GM19468 (cell line): ENCODE measurements around the gene CNTN5.
A peak's percentile ranks its signal among the peaks of the same experiment; 100 is the strongest.

Experiments used
- ATAC-seq: cut with Tn5 transposase; IDR thresholded peaks from one replicate; pipeline ENCODE4 v1.9.1; 2021; ENCODE audit warnings: mild to moderate bottlenecking, moderate library complexity, moderate number of reproducible peaks; ENCODE audit not compliant: unreplicated experiment; ENCODE audit errors: extremely low read depth

CNTN5 gene

DNA sequence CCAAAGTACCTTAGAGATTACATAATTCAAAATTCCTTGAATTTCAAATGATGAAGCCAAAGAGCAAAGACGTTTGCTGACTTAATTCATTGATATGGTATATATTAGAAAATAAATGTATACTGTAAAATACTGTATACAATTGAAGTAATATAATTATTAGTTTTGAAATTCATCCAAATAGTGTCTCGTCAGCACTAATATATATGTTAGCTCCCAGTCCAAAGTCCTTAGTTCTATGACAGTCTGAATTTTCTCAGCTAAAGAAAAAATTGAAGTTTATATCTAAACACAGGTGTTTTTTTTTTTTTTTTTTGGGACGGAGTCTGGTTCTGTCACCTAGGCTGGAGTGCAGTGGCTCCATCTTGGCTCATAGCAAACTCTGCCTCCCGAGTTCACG, 431.3 kb downstream of the CNTN5 start:
- no peak for ATAC-seq

GRCh38 chr11:99461913-99462312, 441.2 kb downstream of the CNTN5 start:
- ATAC-seq: no peak

GRCh38 chr11:99464985-99465384, 444.2 kb downstream of the CNTN5 start:
- ATAC-seq: no peak

DNA sequence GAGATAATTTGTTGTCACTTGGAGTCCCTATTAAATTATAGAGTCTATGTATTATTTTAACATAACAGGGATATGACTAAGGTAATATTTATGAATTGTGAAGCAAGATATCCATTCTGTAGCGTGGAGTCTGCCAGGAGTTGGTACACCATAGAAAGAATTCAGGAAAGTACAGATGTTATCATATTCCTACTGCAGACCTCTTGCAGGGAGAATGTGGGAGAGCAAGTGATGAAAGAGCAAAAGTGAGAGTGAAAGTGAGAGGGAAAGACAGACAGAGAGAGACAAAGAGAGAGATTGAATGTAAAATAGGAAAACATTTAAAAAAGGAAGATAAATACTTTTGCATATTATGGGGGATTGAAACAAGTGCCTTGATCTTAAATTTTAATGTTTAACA, 468.8 kb downstream of the CNTN5 start:
- ATAC-seq: no peak

GRCh38 chr11:99494065-99494464, 473.3 kb downstream of the CNTN5 start:
- no peak for ATAC-seq

- no peak for ATAC-seq
Measured at GRCh38 chr11:99501655-99502054, 480.9 kb downstream of the CNTN5 start.

DNA sequence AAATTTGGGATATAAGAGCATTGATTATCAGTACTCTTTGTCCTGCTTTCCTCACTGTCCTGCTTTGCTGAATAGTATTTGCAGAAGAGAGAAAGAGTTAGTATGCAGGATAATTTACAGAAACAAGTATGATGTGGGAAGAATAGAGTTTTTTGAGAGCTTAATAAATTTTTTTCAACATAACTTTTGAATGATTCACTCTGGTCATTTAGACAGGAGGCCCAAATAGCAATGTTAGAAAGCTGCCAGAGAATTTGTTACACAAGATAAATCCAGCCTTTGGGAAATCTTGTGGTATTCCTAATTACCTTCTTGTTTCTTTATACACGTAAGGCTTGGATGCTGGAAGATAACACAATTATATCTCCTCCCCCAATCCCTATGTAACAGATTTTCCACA, 484.6 kb downstream of the CNTN5 start:
- ATAC-seq: no peak

DNA sequence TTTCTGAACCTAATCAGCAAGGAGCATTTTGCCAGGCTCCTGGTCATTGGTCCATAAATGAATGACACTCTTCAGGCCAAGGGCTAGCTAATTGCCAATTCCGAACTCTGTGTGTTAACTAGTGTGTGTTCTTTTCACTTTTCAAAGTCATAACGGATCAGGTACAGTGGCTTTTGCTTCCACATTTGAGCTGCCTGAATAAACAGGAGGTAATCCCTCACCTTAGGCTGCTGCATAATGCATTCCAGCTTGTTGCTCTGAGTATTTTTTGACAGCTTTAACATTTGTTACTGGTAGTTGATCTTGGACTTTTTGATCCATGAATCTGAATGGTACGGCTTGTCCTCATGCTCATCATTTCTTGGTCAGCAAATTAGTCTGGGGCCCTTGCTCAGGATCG, 485.1 kb downstream of the CNTN5 start:
- no peak for ATAC-seq

DNA sequence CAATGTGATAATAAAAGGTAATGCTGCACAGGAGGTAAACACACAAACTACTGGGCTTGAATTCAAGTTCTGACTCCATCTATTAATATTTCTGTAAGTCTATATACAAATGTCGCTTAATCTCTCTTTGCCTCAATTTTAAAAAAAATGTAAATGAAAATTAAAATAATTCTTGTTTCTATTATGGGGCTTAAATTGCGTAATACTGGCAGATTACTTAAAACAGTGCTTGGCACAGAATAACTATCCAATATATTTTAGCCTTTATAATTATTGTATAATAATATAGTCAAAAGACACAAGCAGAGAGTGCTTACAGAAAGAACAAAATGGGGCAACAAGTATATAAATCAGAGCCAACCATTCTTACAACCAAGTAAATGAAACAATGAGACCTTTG, 489.1 kb downstream of the CNTN5 start:
- ATAC-seq: no peak

DNA sequence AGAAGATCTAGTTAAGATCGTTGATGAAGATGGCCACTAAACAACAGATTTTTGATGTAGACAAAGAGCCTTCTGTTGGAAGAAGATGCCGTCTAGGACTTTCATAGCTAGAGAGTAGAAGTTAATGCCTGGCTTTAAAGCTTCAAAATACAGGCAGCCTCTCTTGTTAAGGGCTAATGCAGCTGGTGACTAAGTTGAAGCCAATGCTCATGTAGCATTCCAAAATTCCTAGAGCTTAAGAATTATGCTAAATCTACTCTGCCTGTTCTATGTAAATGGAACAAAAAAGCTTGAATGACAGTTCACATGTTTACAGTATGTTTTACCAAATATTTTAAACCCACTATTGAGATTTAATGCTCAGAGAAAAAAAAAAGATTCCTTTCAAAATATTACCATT, 492.6 kb downstream of the CNTN5 start:
- no peak for ATAC-seq

- ATAC-seq: no peak
Measured at GRCh38 chr11:99519095-99519494, 498.3 kb downstream of the CNTN5 start.

GRCh38 chr11:99522467-99523173, 501.9 kb downstream of the CNTN5 start:
- no peak for ATAC-seq

GRCh38 chr11:99531468-99531867, 510.7 kb downstream of the CNTN5 start:
- ATAC-seq: no peak

DNA sequence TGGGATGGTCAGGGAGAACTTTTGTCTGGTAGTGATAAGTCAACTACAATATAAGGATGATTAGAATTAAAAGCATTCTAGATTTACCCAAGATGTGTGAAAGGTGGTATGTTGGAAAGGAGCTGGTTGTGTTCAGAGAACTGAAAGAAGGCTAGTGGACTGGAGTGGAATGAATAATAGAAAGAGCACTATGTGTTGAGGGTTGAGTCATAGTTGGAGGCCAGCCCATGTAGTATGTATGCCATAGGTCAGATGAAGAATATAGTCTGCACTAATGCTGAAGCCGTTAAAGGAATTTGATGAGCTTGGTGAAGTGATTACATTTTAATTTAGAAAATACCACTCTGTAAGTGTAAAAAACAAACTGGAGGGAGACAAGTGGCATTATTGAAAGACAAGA, 514.1 kb downstream of the CNTN5 start:
- peak; percentile 66 for ATAC-seq

DNA sequence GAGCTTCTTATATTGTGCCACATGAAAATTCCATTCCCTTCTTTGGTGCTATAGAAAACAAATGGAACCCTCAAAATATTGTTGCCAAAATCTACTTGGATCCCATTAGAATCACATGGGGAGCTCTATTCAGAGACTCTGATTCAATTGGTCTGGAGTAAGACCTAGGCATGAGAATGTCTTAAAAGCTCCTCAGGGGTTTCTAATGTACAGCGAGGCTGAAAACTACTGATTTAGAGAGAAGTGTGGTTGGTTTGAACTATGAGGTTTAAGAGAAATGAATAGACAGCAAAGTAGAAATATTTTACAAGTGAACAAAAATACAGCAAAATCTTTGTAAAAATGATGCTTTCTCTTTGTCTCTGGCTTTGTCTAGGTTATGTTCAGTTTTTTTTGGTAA, 514.7 kb downstream of the CNTN5 start:
- peak; percentile 38 for ATAC-seq

- ATAC-seq: peak; percentile 71
Measured at GRCh38 chr11:99535819-99536218, 515.1 kb downstream of the CNTN5 start.

DNA sequence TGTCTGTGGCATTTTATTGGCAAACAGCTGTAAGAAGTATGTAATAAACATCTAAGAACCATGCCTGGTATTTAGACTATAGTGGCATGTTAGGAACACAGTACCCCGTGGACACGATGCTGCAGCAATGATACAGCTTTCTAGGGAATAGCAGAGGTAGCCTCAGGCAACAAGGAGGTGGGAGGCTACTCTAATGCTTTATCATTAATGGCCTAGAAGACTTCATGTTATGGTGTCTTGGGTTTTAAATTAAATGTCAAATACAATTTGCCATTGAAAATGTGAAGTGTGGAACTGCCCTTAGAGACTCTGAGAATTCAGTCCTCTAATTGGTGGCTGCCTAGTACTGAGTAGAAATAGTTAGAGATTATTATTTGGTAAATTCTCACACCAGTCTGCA, 516.9 kb downstream of the CNTN5 start:
- ATAC-seq: no peak

- no peak for ATAC-seq
Measured at GRCh38 chr11:99545616-99546015, 524.9 kb downstream of the CNTN5 start.

- ATAC-seq: no peak
Measured at GRCh38 chr11:99548264-99548663, 527.5 kb downstream of the CNTN5 start.

DNA sequence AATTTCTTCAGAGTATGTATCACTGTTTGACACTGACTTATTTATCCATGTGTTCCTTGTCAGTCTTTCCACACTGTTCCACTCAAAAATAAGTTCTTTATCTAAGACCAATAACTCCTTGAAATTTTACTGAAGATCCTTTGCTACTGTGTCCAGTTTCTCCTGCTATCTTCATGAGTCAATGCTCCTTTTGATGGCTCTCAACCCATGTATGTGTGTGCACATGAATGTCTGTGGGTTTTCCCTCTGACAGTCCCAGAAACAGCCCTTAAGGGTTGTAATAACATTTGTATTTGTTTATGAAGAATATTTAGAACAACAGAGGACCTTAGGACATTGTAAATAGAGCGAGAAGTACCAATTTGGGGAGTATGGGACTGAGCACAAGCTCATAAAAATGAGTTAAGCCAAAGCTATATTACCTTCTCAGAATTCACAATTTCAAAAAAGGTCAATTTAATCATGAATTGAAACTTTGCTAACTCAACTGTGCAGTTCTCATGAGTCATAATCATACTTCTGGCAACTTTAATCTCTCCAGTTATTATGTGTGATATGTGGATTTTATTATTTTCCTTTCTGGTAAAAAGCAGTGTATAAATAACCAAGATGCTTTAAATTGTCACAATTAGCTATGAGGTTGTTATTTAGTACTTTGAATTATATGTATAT, 533.6 kb downstream of the CNTN5 start:
- no peak for ATAC-seq

GRCh38 chr11:99555486-99555885, 534.7 kb downstream of the CNTN5 start:
- no peak for ATAC-seq

DNA sequence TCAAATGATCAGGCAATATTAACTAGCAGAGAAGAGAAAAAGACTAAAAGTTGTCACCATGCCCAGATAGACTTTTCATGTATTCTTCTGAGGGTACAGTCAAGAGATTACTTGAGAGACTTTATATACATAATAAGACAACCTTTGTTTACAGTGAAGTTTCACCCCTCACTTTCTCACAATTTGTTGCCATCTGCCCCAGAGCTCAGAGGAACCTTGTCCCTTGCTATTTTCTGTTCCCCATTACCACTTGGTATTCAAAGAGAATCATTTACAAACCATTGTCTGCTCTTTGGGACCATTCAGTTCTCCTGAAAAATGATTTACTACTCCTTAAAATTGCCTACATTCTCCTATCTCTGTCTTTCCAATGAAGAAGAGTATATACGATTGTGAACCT, 544.6 kb downstream of the CNTN5 start:
- peak; percentile 54 for ATAC-seq
